Upper lobe of left lung (tissue), 6 donors: ENCODE results near the gene COTL1. TPM values are rescaled to one million over a fixed set of nuclear protein-coding genes. Genes with fewer than 3 reads are reported as not detected.

Source experiments
- ATAC-seq, 2 donors: fragments of 200-7000 bp; cut with Tn5 transposase; one replicate each; pipeline ENCODE4 v1.9.1; 2022; ENCODE audit warnings: mild to moderate bottlenecking in 2 of 2, moderate library complexity in 2 of 2; ENCODE audit not compliant: low FRiP score in 2 of 2
- DNase-seq, 2 donors: peaks; one replicate each; pipeline ENCODE4 v3.0.0-alpha.2; 2019 to 2020
- H3K27ac ChIP-seq, 4 donors: fragments of 200-600 bp; sonication (generic); one replicate each; pipeline ENCODE4 v1.5.1; 2016 to 2019
- H3K27me3 ChIP-seq, 4 donors: fragments of 200-600 bp; sonication (generic); one replicate each; pipeline ENCODE4 v1.5.1; 2017 to 2019
- H3K36me3 ChIP-seq, 4 donors: fragments of 200-600 bp; sonication (generic); one replicate each; pipeline ENCODE4 v1.5.1; 2016 to 2019
- H3K4me1 ChIP-seq, 4 donors: fragments of 200-600 bp; sonication (generic); one replicate each; pipeline ENCODE4 v1.5.1; 2018 to 2019
- H3K4me3 ChIP-seq, 4 donors: fragments of 200-600 bp; sonication (generic); one replicate each; pipeline ENCODE4 v1.5.1; 2017 to 2019; ENCODE audit warnings: mild to moderate bottlenecking in 2 of 4, moderate library complexity in 1 of 4
- H3K9me3 ChIP-seq, 4 donors: fragments of 200-600 bp; sonication (generic); one replicate each; pipeline ENCODE4 v1.5.1; 2018 to 2019
- EP300 ChIP-seq, 4 donors: sonication (generic); formaldehyde crosslinking; IDR thresholded peaks; one replicate each; pipeline ENCODE4 v1.5.1; 2017; ENCODE audit warnings: antibody characterized with exemption in 4 of 4, control low read depth in 2 of 4
- POLR2A ChIP-seq, 4 donors: fragments of 450-650 bp; IDR thresholded peaks; one replicate each; pipeline ENCODE4 v1.5.1; 2016 to 2017; ENCODE audit warnings: antibody characterized with exemption in 4 of 4, mild to moderate bottlenecking in 2 of 4
- POLR2AphosphoS5 ChIP-seq, 2 donors: sonication (generic); formaldehyde crosslinking; IDR thresholded peaks; one replicate each; pipeline ENCODE4 v1.5.1; 2017; ENCODE audit warnings: antibody characterized with exemption in 2 of 2
- WGBS, 2 donors: methylation state at CpG; one replicate each; pipeline ENCODE4 v1.1.5; 2017 to 2018; 5-methylcytosine and 5-hydroxymethylcytosine counted together
- total RNA-seq, 6 donors: library from RNA; depleted of rRNA in 4 of 6; stranded (reverse); fragments of >200 nt in 4 of 6; gene quantifications; one replicate each; pipeline versions ENCODE4 v1.1.0 to v1.2.1, GENCODE V29; 2016 to 2021
- TF ChIP-seq, protein P1 (sequence below), 6 experiments: fragments of 450-650 bp in 4 of 6; fragments of 200-600 bp in 2 of 6; sonication (generic) in 2 of 6; IDR thresholded peaks; one replicate each; pipeline ENCODE4 v1.5.1; 2016 to 2019; ENCODE audit warnings: antibody characterized with exemption in 6 of 6
- donor health status: DM: no; HTN: no; CAD: no; lungs with moderate emphysema.
- donor health status: DM: no; HTN: yes; CAD: no; lungs with severe emphysema.

The COTL1 gene
- total RNA-seq, 6 donors from 2014 or later, result 31.6 to 256 (median 75.6) TPM

DNA sequence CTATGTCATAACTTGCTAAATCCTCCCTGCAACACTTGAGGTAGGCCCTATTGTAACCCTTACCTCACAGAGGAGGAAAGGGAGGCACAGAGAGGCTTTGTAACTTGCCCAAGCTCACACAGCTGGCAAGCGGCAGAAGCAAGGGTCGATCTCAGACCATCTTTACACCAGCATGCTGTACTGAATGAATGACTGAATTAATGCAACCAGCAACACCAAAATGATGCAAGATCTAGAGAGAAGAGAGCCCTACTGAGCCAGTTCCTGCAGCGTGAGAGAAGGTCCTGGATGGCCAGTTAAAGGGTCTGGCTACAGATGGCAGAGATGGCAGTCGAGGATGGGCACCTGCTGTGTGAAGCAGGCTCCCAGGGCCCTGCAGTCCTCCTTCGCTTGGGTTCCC is 22.3 kb upstream of the COTL1 start:
- Histone ChIP-seq H3K27me3 (no peaks in the 10 kb centered on the region), H3K36me3 (no peaks in the 10 kb centered on the region), H3K4me1 (peaks cover 11 to 24% (median 21%) of the 10 kb centered on the region in 4 donors), H3K27ac (peak overlapping the region in 1 of 4 donors; percentile 3), H3K9me3 (no peaks in the 10 kb centered on the region), H3K4me3 (no peak overlapping the region)
- no peak for TF ChIP-seq EP300 (IDR thresholded peaks at IDR 0.05)
- TF ChIP-seq POLR2A (IDR thresholded peaks at IDR 0.05), result no peak
- TF ChIP-seq, protein P1, sequence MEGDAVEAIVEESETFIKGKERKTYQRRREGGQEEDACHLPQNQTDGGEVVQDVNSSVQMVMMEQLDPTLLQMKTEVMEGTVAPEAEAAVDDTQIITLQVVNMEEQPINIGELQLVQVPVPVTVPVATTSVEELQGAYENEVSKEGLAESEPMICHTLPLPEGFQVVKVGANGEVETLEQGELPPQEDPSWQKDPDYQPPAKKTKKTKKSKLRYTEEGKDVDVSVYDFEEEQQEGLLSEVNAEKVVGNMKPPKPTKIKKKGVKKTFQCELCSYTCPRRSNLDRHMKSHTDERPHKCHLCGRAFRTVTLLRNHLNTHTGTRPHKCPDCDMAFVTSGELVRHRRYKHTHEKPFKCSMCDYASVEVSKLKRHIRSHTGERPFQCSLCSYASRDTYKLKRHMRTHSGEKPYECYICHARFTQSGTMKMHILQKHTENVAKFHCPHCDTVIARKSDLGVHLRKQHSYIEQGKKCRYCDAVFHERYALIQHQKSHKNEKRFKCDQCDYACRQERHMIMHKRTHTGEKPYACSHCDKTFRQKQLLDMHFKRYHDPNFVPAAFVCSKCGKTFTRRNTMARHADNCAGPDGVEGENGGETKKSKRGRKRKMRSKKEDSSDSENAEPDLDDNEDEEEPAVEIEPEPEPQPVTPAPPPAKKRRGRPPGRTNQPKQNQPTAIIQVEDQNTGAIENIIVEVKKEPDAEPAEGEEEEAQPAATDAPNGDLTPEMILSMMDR (IDR thresholded peaks at IDR 0.05), result no peak
- TF ChIP-seq POLR2AphosphoS5 (IDR thresholded peaks at IDR 0.05), result no peak
- 95 to 98% methylated on average over 5 of the region's 5 CpGs for WGBS, 2 donors
- no peak for DNase-seq
- no peak for ATAC-seq

DNA sequence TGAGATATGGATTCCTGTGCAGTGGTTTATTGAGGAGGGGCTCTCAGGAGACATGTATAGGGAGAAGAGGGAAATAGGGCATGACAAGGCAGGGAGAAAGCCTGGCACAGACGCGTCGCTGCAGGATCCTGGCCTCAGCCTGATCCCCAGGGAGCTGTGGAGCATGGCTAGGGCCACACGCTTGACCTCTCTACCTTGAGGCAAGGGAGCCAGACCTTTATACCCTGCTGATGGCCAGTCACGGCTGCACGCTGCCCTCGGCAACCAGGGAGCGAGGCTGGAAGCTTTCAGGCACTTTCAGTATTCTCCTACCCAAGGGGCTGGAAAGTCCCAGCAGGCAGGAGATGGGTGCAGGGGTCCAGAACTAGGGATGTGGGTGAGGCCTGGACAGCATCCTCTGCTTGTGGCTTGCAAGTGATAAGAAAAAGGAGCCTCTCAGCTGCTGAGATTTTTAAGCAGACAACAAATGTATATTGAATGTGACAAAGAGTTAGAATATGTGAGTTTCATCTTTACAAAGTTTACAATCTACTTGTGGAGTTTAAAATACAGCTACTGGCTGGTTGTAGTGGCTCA is 20.4 kb upstream of the COTL1 start:
- no peaks in the 10 kb centered on the region for H3K36me3 ChIP-seq
- no peak for ATAC-seq
- H3K4me1 ChIP-seq, result peaks cover 12 to 21% (median 18%) of the 10 kb centered on the region in 4 donors
- no peak for TF ChIP-seq POLR2AphosphoS5 (IDR thresholded peaks at IDR 0.05)
- TF ChIP-seq, protein P1 (IDR thresholded peaks at IDR 0.05), result no peak
- no peak for TF ChIP-seq POLR2A (IDR thresholded peaks at IDR 0.05)
- TF ChIP-seq EP300 (IDR thresholded peaks at IDR 0.05), result no peak
- H3K9me3 ChIP-seq, result no peaks in the 10 kb centered on the region
- H3K27me3 ChIP-seq, result no peaks in the 10 kb centered on the region
- no peak overlapping the region for H3K4me3 ChIP-seq
- H3K27ac ChIP-seq, result no peak overlapping the region
- no peak for DNase-seq
- 95 to 97% methylated on average over 6 to 8 of the region's 8 CpGs for WGBS, 2 donors

DNA sequence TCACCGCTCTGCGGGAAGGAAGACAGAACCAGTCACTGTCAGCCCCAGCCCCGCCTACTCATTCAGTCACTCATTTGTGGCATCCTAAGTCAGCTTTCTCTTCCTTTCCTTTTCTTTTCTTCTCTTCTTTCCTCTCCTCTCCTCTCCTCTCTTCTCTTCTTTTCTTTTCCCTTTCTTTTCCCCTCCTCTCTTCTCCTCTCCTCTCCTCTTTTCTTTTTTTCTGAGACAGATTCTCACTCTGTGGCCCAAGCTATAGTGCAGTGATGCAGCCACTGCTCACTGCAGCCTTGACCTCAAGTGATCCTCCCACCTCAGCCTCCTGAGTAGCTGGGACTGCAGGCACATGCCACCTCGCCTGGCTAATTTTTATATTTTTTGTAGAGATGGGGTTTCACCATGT is 19.8 kb upstream of the COTL1 start:
- 87 to 90% methylated on average over 4 of the region's 4 CpGs for WGBS, 2 donors
- H3K27ac ChIP-seq, result no peak overlapping the region
- H3K27me3 ChIP-seq, result no peaks in the 10 kb centered on the region
- H3K9me3 ChIP-seq, result no peaks in the 10 kb centered on the region
- DNase-seq (no peak), ATAC-seq (no peak)
- TF ChIP-seq POLR2A (IDR thresholded peaks at IDR 0.05) (no peak), EP300 (IDR thresholded peaks at IDR 0.05) (no peak), POLR2AphosphoS5 (IDR thresholded peaks at IDR 0.05) (no peak)
- TF ChIP-seq, protein P1 (IDR thresholded peaks at IDR 0.05), result no peak
- no peak overlapping the region for H3K4me3 ChIP-seq
- no peaks in the 10 kb centered on the region for H3K36me3 ChIP-seq
- H3K4me1 ChIP-seq, result peaks cover 12 to 16% (median 14%) of the 10 kb centered on the region in 4 donors

DNA sequence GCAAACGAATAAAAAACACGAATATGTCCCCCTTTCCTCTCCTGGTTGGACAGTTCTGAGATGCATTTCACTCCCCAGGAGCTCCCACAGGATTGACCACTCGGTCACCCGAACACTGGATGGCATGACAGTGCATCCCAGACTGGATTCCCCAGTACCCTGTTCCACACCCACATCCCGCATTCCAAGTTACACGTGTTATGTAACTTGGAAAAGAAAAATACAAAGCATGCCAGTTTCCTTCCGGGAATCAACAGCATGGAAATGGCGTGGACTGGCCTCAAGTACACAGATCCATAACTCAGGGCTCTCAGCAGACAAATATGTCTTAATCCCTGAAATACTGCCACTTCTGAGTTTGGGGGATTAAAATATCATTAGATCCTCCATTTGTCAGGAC is 17.8 kb upstream of the COTL1 start:
- ATAC-seq, result no peak

More for the DNA sequence above, 17.8 kb upstream of the COTL1 start:
- no peak overlapping the region for H3K4me3 ChIP-seq
- H3K36me3 ChIP-seq, result no peaks in the 10 kb centered on the region
- TF ChIP-seq EP300 (IDR thresholded peaks at IDR 0.05) (no peak), POLR2A (IDR thresholded peaks at IDR 0.05) (no peak), POLR2AphosphoS5 (IDR thresholded peaks at IDR 0.05) (no peak)
- TF ChIP-seq, protein P1 (IDR thresholded peaks at IDR 0.05), result no peak
- 48 to 62% methylated on average over 8 of the region's 8 CpGs for WGBS, 2 donors
- no peaks in the 10 kb centered on the region for H3K9me3 ChIP-seq
- H3K27ac ChIP-seq, result no peak overlapping the region
- no peaks in the 10 kb centered on the region for H3K27me3 ChIP-seq
- DNase-seq, result no peak
- H3K4me1 ChIP-seq, result peaks cover 0 to 6% (median 5%) of the 10 kb centered on the region in 4 donors
